Tibial nerve (tissue), 4 donors: ENCODE data around the gene TASL. TPM values are rescaled to one million over a fixed set of nuclear protein-coding genes. Genes with fewer than 3 reads are reported as not detected.
"Not testable (repeated sequence)": the region's sequence is repeated elsewhere in the genome, so short reads cannot be mapped to it uniquely, and the experiment has no call there.

ENCODE experiments used
- DNase-seq, 2 donors: peaks; one replicate each; pipeline ENCODE4 v3.0.0-alpha.2; 2019; ENCODE audit warnings: low spot score in 2 of 2
- H3K27ac ChIP-seq, 4 donors: fragments of 200-600 bp; sonication (generic) in 3 of 4; one replicate each; pipeline ENCODE4 v1.5.1; 2017 to 2019; ENCODE audit warnings: mild to moderate bottlenecking in 1 of 4
- H3K27me3 ChIP-seq, 2 donors: fragments of 200-600 bp; sonication (generic) in 1 of 2; one replicate each; pipeline versions ENCODE4 v1.5.1 to v1.6.0; 2017 to 2019
- H3K36me3 ChIP-seq, 3 donors: fragments of 200-600 bp; sonication (generic); one replicate each; pipeline ENCODE4 v1.5.1; 2018 to 2019
- H3K4me1 ChIP-seq, 4 donors: fragments of 200-600 bp; sonication (generic) in 3 of 4; one replicate each; pipeline ENCODE4 v1.5.1; 2017 to 2019
- H3K4me3 ChIP-seq, 4 donors: fragments of 200-600 bp; sonication (generic) in 3 of 4; one replicate each; pipeline ENCODE4 v1.5.1; 2017 to 2019; ENCODE audit warnings: mild to moderate bottlenecking in 1 of 4, moderate library complexity in 1 of 4
- H3K9me3 ChIP-seq, 4 donors: fragments of 200-600 bp; sonication (generic) in 3 of 4; one replicate each; pipeline ENCODE4 v1.5.1; 2017 to 2019
- CTCF ChIP-seq, 5 experiments: fragments of 200-600 bp in 3 of 5; fragments of 450-650 bp in 2 of 5; sonication (generic) in 3 of 5; IDR thresholded peaks; one replicate each; pipeline ENCODE4 v1.5.1; 2016 to 2019; ENCODE audit warnings: antibody characterized with exemption in 5 of 5, mild to moderate bottlenecking in 3 of 5, moderate library complexity in 2 of 5
- EP300 ChIP-seq, 2 donors: sonication (generic); formaldehyde crosslinking; IDR thresholded peaks; one replicate each; pipeline ENCODE4 v1.6.1; 2017; ENCODE audit warnings: antibody characterized with exemption in 2 of 2, mild to moderate bottlenecking in 1 of 2
- POLR2A ChIP-seq, 2 donors: fragments of 450-650 bp; IDR thresholded peaks; one replicate each; pipeline ENCODE4 v1.6.1; 2017; ENCODE audit warnings: antibody characterized with exemption in 2 of 2, mild to moderate bottlenecking in 2 of 2, moderate library complexity in 2 of 2
- WGBS, 2 donors: methylation state at CpG; one replicate each; pipeline ENCODE4 v1.1.5; 2018; 5-methylcytosine and 5-hydroxymethylcytosine counted together
- total RNA-seq, 4 donors: library from RNA; depleted of rRNA; stranded (reverse); fragments of >200 nt; gene quantifications; one replicate each; pipeline ENCODE4 v1.1.0, GENCODE V29; 2016

TASL gene
- total RNA-seq, 4 donors from 2014 or later, result 0.39 to 2.8 TPM; not detected in 2

- Histone ChIP-seq H3K27me3 (no peaks in the 10 kb centered on the region), H3K9me3 (no peaks in the 10 kb centered on the region), H3K4me3 (no peak overlapping the region), H3K4me1 (no peaks in the 10 kb centered on the region), H3K27ac (no peak overlapping the region), H3K36me3 (no peaks in the 10 kb centered on the region)
- 60 to 76% methylated on average over 1 of the region's 1 CpG for WGBS, 2 donors
- no peak for DNase-seq
- TF ChIP-seq CTCF (IDR thresholded peaks at IDR 0.05) (peak; percentile 34 to 61 (median 48)), EP300 (IDR thresholded peaks at IDR 0.05) (no peak)
These were observed 7.1 kb downstream of the TASL start for GRCh38 chrX:30570505-30570904.

- H3K27me3 ChIP-seq, result no peaks in the 10 kb centered on the region
- no peak overlapping the region for H3K4me3 ChIP-seq
- no peak for TF ChIP-seq EP300 (IDR thresholded peaks at IDR 0.05)
- no peak for TF ChIP-seq CTCF (IDR thresholded peaks at IDR 0.05)
- no peak for TF ChIP-seq POLR2A (IDR thresholded peaks at IDR 0.05)
- WGBS, 2 donors, result 73 to 80% methylated on average over 4 of the region's 4 CpGs
- no peak overlapping the region for H3K27ac ChIP-seq
- H3K36me3 ChIP-seq, result no peaks in the 10 kb centered on the region
- H3K9me3 ChIP-seq, result no peaks in the 10 kb centered on the region
- H3K4me1 ChIP-seq, result no peaks in the 10 kb centered on the region
- no peak for DNase-seq
These were observed 9.4 kb downstream of the TASL start for GRCh38 chrX:30568136-30568535.

- not testable (repeated sequence) for H3K27me3 ChIP-seq, H3K4me1 ChIP-seq, H3K36me3 ChIP-seq, DNase-seq, H3K27ac ChIP-seq, H3K4me3 ChIP-seq, H3K9me3 ChIP-seq
- WGBS, 2 donors, result 66 to 77% methylated on average over 5 of the region's 5 CpGs
These were observed 14.5 kb downstream of the TASL start for GRCh38 chrX:30563070-30563469.

- Histone ChIP-seq H3K36me3 (no peaks in the 10 kb centered on the region), H3K27ac (no peak overlapping the region), H3K4me3 (no peak overlapping the region), H3K27me3 (no peaks in the 10 kb centered on the region), H3K4me1 (no peaks in the 10 kb centered on the region), H3K9me3 (no peaks in the 10 kb centered on the region)
- no peak for DNase-seq
- TF ChIP-seq POLR2A (IDR thresholded peaks at IDR 0.05) (no peak), EP300 (IDR thresholded peaks at IDR 0.05) (no peak), CTCF (IDR thresholded peaks at IDR 0.05) (no peak)
- WGBS, 2 donors, result 65 to 71% methylated on average over 2 of the region's 2 CpGs
These were observed 16.4 kb downstream of the TASL start for GRCh38 chrX:30561191-30561590.

DNA sequence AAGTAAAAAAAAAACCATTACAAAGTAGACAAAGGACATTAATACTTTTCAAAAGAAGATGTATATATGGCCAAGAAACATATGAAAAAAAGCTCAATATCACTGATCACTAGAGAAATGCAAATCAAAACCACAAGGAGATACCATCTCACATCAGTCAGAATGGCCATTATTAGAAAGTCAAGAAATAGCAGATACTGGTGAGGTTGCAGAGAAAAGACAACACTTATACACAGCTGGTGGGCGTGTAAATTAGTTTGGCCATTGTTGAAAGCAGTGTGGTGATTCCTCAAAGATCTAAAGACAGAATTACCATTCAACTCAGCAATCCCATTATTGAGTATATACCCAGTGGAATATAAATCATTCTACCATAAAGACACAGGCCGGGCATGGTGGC lies 39.3 kb downstream of the TASL start:
- 84 to 93% methylated on average over 2 of the region's 2 CpGs for WGBS, 2 donors

More for the DNA sequence above, 39.3 kb downstream of the TASL start:
- H3K9me3 ChIP-seq, result no peaks in the 10 kb centered on the region
- no peak overlapping the region for H3K4me3 ChIP-seq
- no peaks in the 10 kb centered on the region for H3K36me3 ChIP-seq
- no peak for TF ChIP-seq POLR2A (IDR thresholded peaks at IDR 0.05)
- no peak for TF ChIP-seq EP300 (IDR thresholded peaks at IDR 0.05)
- no peak for TF ChIP-seq CTCF (IDR thresholded peaks at IDR 0.05)
- DNase-seq, result no peak
- H3K27ac ChIP-seq, result no peak overlapping the region
- H3K27me3 ChIP-seq, result no peaks in the 10 kb centered on the region
- H3K4me1 ChIP-seq, result no peaks in the 10 kb centered on the region
